Measurements from ENCODE around the gene HIF3A.
A peak's percentile ranks its signal among the peaks of the same experiment; 100 is the strongest.
"Not testable (repeated sequence)": the region's sequence is repeated elsewhere in the genome, so short reads cannot be mapped to it uniquely, and the experiment has no call there.

The HIF3A gene
- 0 reads per million in 2 donors for total RNA-seq

GRCh38 chr19:46296722-46297461, at the start of gene HIF3A:
Gene HIF3A (plus strand): TSS chr19:46297042. CDS start chr19:46297077, 35 bp downstream.
- no peak for DNase-seq

GRCh38 chr19:46250076-46250735, 46.6 kb upstream of the HIF3A start:
- no peak for DNase-seq

- DNase-seq = no peak
These were observed 45.4 kb upstream of the HIF3A start for GRCh38 chr19:46251416-46251815.

GRCh38 chr19:46254776-46255175, 42.1 kb upstream of the HIF3A start:
- no peak for DNase-seq

- DNase-seq = no peak
These were observed 40.0 kb upstream of the HIF3A start for GRCh38 chr19:46256855-46257254.

GRCh38 chr19:46261501-46261900, 35.3 kb upstream of the HIF3A start:
- DNase-seq = not testable (repeated sequence)

GRCh38 chr19:46262684-46263296, 34.1 kb upstream of the HIF3A start:
- peak in 3 of 5 experiments; percentile 8 to 93 (median 80) for DNase-seq

GRCh38 chr19:46264801-46265200, 32.0 kb upstream of the HIF3A start:
- DNase-seq = not testable (repeated sequence)

GRCh38 chr19:46265217-46265828, 31.5 kb upstream of the HIF3A start:
- peak in 4 of 5 experiments; percentile 45 to 77 (median 54) for DNase-seq

- DNase-seq = peak in 2 of 5 experiments; percentile 7 to 33
These were observed 27.7 kb upstream of the HIF3A start for GRCh38 chr19:46269101-46269500.

GRCh38 chr19:46270521-46271256, 26.2 kb upstream of the HIF3A start:
- no peak for DNase-seq

GRCh38 chr19:46271481-46272197, 25.2 kb upstream of the HIF3A start:
- DNase-seq = no peak

GRCh38 chr19:46273931-46274330, 22.9 kb upstream of the HIF3A start:
- DNase-seq = not testable (repeated sequence)

GRCh38 chr19:46279177-46279576, 17.7 kb upstream of the HIF3A start:
- no peak for DNase-seq

GRCh38 chr19:46283771-46284170, 13.1 kb upstream of the HIF3A start:
- no peak for DNase-seq

- DNase-seq = no peak
These were observed 12.2 kb upstream of the HIF3A start for GRCh38 chr19:46284635-46285034.

GRCh38 chr19:46287585-46287984, 9.3 kb upstream of the HIF3A start:
- no peak for DNase-seq

- no peak for DNase-seq
These were observed 7.8 kb upstream of the HIF3A start for GRCh38 chr19:46288896-46289588.

- DNase-seq = peak in 1 of 5 experiments; percentile 7
These were observed 6.9 kb upstream of the HIF3A start for GRCh38 chr19:46289724-46290619.

GRCh38 chr19:46291829-46292228, 5.0 kb upstream of the HIF3A start:
- no peak for DNase-seq
